Left renal cortex interstitium (tissue), 4 donors: ENCODE results near the gene NR2F2. TPM values are rescaled to one million over a fixed set of nuclear protein-coding genes. Genes with fewer than 3 reads are reported as not detected.
"Not testable (repeated sequence)": the region's sequence is repeated elsewhere in the genome, so short reads cannot be mapped to it uniquely, and the experiment has no call there.

Experiments
- DNase-seq, 4 donors: peaks; one replicate each; pipeline ENCODE4 v3.0.0-alpha.2; 2013; ENCODE audit warnings: low read depth in 4 of 4, low spot score in 2 of 4, missing footprints in 1 of 4
- polyA plus RNA-seq, 4 donors: library from polyadenylated mRNA; unstranded; fragments of 120-200 nt; gene quantifications; one replicate each; pipeline ENCODE4 v1.2.1, GENCODE V29; 2013; ENCODE audit not compliant: insufficient read length in 4 of 4

NR2F2 gene
- polyA plus RNA-seq, 4 donors: 347 to 409 (median 377) TPM

- DNase-seq: no peak
Observed at GRCh38 chr15:96362755-96363651, 32.5 kb downstream of the NR2F2 start.

GRCh38 chr15:96363707-96364106 is 33.2 kb downstream of the NR2F2 start:
- DNase-seq: no peak

GRCh38 chr15:96365781-96366525 is 35.5 kb downstream of the NR2F2 start:
- DNase-seq: no peak

GRCh38 chr15:96366526-96366877 is 36.0 kb downstream of the NR2F2 start:
- no peak for DNase-seq

- peak in 2 of 4 donors; percentile 28 to 32 for DNase-seq
Observed at GRCh38 chr15:96367311-96368200, 37.1 kb downstream of the NR2F2 start.

- DNase-seq: no peak
Observed at GRCh38 chr15:96369351-96369750, 38.9 kb downstream of the NR2F2 start.

GRCh38 chr15:96369825-96370621 is 39.5 kb downstream of the NR2F2 start:
- DNase-seq: no peak

GRCh38 chr15:96372554-96372953 is 42.1 kb downstream of the NR2F2 start:
- DNase-seq: no peak

GRCh38 chr15:96374499-96374898 is 44.0 kb downstream of the NR2F2 start:
- no peak for DNase-seq

GRCh38 chr15:96379592-96379991 is 49.1 kb downstream of the NR2F2 start:
- DNase-seq: not testable (repeated sequence)

- DNase-seq: no peak
Observed at GRCh38 chr15:96381463-96381862, 51.0 kb downstream of the NR2F2 start.

GRCh38 chr15:96385195-96385594 is 54.7 kb downstream of the NR2F2 start:
- no peak for DNase-seq

- no peak for DNase-seq
Observed at GRCh38 chr15:96388673-96389072, 58.2 kb downstream of the NR2F2 start.
